ENCODE data around the gene COLEC12.
"Not testable (repeated sequence)": the region's sequence is repeated elsewhere in the genome, so short reads cannot be mapped to it uniquely, and the experiment has no call there.

The COLEC12 gene

DNA sequence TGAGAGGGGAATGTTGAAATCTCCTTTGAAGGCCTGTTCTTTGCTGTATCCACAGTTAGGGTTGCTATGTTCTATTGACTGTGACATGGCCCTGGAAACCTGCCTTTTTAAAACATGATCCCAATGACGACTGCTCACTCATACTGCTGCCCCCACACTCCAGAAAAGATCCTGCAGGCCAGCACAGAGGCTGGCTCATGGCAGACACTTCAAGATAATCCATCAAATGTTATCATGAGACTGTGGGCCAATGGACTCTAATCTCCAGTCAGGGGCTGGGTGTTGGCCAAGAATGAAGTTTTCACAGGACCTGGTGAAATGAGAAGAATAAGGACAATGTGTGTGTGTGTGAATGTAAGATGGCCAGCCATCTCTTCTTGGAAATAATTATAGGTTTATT is 173.7 kb downstream of the COLEC12 start:
- no peak for DNase-seq (ENCODE audit: low read depth in 2 of 2)

DNA sequence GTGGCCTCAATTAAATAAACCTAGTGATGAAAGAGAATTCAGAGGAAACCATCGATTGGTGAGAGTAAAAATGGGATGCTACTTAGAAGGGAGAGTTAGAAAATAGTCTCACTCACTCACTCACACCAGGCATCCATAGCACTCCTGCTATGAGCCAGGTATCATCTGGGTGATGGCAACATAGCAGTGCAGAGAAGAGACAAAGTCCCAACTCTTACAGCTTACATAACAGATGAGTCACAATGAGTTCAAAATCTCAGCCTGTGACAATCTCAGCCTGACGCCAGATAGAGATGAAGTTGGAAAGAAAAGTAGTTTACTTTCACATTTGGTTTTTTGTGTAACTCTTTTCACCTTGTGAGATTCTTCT is 177.3 kb downstream of the COLEC12 start:
- DNase-seq (ENCODE audit: low read depth in 2 of 2) = no peak

DNA sequence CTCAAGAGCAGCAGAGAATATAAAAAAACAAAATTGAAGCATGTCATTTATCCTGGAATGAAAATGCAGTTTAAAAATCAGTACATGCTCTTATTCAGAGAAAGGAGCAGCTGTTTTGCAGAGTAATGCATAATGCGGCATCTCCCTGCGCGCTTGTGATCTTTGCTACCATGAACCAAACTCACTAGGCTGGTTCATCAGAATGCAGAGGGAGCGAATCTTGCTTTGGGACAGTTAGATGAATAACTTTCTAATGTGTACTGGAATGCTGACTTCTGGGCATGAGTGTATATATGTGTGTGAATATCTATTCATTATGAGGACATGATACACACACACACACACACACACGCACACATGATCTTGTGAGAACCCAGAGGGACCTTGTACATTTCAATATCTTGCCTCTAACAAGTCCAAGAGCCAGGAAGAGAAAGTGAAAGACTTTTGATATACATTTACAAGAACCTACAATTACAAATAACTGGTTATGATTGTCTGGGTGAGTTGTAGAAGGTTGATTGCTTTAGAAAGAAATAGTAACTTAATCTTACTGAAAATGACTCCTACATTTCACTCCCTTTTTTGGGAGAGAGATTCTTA is 178.5 kb downstream of the COLEC12 start:
- no peak for DNase-seq (ENCODE audit: low read depth in 2 of 2)

DNA sequence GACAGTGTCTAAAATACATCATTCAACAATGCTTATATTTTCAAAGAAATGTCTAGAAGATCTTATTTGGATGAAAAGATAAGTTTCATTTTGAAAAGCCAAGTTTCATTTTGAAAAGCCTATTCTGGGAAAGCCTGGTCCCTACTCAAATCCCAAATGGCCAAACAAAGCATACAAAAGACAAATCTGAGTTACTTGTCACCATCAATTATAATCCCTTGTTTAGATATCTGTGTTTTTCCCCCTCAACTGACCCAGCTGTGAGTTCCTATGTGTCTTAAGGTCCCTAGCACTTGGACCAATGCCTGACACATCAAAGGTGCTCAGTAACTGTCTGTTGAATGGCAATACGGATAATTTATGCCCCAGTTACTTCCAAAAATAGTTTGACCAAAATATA is 180.3 kb downstream of the COLEC12 start:
- DNase-seq (ENCODE audit: low read depth in 2 of 2) = no peak

DNA sequence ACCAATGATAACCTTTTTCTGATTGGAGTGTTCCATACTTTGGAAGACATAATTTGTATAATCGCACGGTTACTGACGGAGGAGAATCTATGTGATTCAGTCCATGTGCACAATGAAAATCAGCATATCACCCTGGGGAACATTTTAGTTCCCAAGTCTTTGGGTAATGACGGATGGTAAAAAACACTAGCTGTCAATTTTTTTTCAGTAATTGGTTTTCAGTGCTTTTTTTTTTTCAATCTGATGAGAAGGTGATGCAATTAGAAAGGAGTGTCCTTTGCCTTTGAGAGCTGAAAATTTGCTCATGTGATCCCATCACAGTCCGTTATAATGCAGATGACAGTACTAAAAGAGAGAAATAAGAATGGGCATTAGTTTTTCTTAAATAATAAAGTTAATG is 180.8 kb downstream of the COLEC12 start:
- DNase-seq (ENCODE audit: low read depth in 2 of 2) = no peak

DNA sequence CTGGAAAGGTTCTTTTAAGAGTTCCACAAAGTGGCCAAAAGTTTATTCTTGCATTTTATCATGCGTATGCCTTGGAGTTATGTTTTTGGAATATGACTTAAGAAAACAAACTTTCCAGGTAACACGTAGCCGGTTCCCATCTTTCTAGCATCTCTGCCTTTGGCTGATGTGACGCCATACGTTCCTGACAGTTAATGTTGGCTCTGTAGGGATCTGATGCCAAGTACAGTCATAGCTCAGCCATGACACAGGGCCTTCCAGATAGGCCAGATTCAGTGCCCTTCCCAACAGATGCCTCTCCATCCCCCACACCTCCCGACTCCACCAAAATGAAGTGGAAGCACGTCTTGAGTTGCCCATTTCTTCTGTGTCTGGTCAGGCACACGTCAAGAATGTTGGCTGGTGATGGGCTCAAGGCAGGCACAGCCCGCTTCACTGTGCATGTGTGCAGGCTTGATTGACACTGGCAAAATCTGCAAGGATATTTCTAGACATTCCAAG is 181.7 kb downstream of the COLEC12 start:
- no peak for DNase-seq (ENCODE audit: low read depth in 2 of 2)

DNA sequence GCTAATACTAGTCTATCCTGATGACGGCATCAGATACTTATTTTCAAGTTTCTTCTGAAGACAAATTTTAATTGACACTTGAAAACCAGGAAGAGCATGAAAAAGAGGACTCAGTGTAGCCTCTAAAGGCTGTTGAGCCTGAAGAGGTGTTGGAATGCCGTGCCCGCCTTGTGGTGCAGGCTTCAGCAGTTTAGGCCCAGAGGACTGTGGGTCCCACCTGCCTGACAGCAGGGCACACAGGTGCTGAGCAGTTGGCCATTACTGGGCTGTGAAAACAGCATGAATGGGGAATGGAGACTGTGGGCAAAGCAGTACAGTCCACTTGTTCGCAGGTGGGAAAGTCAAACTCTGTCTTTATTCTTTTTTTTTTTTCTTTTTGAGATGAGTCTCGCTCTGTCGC is 182.9 kb downstream of the COLEC12 start:
- no peak for DNase-seq (ENCODE audit: low read depth in 2 of 2)

DNA sequence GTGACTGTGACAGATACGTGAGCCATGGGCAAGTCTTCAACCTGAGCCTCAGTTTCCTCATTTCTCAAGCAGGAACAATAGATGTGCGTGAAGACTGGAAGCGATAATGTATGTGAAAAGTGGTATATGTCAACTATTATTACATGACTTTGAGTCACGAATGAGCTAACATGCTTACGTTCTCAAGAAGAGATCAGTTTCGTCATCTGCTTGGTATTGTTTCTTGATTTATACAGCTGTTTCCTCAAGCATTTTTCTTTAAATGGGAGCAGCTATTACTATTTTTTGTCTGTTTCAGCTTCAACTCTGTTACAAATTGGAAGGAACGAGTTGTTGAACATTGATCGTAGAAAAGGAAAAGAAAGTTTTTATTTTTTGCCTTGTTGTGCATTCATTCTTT is 184.1 kb downstream of the COLEC12 start:
- no peak for DNase-seq (ENCODE audit: low read depth in 2 of 2)

DNA sequence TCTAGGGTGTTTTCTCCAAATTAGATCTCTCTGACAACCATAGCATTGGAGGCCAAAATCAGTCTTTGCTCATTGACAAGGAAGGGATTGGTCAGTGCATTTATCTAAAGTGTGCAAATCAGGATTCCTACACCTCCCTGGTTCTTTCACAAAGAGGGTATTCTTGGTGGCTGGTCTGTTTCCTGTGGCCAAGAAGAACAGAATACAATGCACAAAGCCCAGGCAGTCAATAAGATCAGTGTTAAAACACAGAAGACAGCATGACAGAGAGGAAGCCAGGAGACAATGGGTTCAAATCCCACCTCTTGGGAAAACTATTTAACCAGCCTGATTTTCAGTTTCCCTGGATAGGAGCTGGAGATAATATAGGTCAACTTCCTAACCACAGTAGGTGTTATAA is 186.6 kb downstream of the COLEC12 start:
- no peak for DNase-seq (ENCODE audit: low read depth in 2 of 2)

DNA sequence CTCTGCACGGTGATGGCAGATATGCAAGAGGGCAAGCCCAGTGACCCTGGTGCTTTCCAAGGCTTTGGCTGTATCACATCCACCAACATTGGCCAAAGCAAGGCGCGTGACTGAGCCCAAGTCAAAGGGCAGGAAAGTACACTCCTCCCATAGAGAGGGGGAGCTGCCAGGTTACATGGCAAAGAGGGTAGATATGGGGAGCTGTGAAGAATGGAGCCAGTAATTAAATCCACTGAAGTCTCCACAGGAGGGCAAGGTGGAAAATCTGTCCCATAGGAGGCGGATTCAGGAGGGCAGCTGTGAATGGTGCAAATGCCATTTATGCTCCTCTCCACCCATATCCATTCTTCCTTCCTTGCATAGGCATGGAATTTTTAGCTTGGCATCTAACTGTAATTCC is 188.1 kb downstream of the COLEC12 start:
- no peak for DNase-seq (ENCODE audit: low read depth in 2 of 2)

DNA sequence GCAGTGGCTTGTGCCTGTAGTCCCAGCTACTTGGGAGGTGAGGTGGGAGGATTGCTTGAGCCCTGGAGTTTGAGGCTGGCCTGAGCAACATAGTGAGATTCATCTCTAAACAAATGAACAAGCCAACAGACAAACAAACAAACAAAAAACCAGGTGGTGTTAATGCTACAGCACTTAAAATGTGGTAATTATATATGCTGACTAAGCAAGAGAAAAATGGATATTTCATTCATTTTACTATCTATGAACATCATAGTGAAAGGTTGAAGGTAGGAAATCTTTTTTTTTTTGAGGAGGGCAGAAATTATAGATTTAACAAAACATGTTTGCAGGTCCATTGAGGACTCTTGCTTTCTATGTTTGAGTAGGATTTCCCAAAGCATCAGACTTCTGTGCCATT is 190.5 kb downstream of the COLEC12 start:
- no peak for DNase-seq (ENCODE audit: low read depth in 2 of 2)

DNA sequence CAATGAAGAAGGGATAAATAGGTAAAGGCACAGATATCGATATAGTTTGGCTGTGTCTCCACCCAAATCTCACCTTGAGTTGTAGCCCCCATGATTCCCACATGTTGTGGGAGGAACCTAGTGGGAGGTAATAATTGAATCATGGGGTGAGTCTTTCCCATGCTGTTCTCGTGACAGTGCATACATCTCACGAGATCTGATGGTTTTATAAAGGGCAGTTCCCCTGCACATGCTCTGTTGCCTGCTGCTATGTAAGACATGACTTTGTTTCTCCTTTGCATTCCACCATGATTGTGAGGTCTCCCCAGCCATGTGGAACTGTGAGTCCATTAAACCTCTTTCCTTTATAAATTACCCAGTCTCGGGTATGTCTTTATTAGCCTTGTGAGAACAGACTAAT is 192.4 kb downstream of the COLEC12 start:
- DNase-seq (ENCODE audit: low read depth in 2 of 2) = not testable (repeated sequence)

DNA sequence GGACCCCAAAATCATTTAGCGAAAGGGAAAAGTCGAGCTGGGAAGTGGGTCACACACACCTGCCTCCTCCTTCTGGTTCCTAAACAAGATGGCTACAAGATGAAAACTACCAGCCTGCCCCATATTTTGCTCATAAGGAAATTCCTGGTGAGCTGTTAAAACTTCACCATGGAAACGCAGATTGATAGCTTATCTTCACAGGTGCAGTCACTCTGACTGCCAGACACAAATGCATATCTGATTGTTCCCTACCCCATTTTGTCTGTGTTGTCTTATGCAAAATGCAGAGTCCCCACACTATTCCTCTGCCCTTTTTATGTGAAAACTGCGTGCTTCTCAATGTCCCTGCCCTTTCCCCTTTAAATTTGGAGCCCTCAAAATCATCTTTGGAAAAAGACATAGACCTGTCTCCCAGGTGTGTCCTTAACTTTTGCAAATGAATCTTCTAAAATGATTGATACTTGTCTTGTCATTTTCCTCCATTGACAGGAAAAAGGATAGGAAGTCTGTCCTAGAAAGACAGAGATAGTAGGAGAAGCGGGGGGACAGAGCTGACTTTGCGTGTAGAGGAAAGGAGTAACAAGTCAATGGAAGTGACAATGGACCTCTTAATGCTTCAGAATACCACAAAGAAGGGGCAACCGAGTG is 193.8 kb downstream of the COLEC12 start:
- no peak for DNase-seq (ENCODE audit: low read depth in 2 of 2)

DNA sequence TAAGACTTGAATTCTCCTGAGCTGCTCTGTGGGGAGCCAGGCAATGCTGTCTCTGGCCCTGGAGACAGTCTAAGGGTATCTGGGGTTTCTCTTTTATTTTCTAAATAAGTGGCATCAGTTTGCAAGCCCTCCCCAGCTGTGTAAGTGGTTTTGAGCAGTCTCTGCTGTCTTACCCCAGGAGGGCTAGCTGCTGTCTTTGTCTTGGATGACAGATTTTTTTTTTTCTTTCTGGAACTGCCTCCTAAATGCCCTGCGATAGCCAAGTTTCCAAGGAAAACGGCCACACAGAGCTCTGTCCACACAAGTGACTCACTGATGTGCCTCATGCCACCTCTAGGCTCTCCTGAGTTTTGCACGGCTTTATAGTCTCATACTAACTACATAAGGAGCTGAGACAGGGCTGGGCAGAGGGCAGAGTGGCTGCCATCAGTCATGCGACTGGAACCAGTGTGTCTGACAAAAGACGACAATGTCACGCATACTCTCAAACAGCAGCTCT is 195.4 kb downstream of the COLEC12 start:
- no peak for DNase-seq (ENCODE audit: low read depth in 2 of 2)

DNA sequence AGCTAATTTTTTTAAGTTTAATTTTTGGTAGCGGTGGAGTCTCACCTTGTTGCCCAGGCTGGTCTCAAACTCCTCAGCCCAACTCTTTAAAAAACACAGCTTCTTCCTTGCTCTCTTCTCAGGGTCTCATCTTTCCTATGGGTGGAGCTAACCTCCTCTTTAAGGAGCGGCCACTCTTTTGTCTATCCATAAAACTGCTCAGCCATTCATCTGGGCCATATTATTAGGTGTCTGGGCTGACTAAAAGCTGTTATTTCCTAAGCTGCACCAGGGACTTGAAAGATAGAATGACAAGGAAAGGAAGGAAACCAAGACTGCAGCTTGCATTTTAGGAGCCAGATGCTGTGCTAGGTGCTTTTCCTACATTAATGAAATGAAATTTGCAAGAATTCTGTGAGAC is 196.9 kb downstream of the COLEC12 start:
- DNase-seq (ENCODE audit: low read depth in 2 of 2) = no peak

DNA sequence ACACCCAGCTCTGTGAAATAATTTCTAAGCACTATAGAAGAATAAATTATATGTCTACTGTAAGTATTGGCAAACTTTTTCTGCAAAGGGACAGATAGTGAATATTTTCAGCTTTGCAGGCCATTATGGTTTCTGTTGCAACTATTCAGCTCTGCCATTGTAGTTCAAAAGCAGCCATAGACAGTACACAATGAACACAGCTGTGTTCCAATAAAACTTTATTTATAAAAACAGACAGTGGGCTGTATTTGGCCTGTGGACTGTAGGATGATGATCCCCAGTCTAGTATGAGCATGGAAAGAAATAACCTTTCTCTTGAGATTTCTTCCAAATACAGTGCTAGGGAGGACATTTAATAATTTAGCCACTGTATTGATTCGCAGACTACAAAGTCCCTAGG is 197.5 kb downstream of the COLEC12 start:
- no peak for DNase-seq (ENCODE audit: low read depth in 2 of 2)

DNA sequence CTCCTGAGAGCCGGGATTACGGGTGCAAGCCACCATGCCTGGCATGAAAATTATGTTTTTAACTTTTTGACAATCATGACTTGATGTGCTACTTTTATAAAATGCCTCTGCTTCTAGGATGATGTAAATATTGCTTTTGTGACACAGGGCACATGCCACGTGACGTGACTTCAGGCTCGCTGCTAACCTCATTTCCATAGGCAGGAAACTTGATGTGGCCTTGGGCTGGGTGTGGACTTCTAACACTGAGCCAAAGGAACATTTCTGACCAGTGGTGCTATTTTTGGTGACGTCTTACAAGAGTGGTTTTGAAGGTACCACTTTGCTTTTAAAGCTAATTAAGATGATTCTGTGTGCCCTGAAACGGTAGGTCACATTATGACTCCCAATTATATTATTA is 198.4 kb downstream of the COLEC12 start:
- no peak for DNase-seq (ENCODE audit: low read depth in 2 of 2)

DNA sequence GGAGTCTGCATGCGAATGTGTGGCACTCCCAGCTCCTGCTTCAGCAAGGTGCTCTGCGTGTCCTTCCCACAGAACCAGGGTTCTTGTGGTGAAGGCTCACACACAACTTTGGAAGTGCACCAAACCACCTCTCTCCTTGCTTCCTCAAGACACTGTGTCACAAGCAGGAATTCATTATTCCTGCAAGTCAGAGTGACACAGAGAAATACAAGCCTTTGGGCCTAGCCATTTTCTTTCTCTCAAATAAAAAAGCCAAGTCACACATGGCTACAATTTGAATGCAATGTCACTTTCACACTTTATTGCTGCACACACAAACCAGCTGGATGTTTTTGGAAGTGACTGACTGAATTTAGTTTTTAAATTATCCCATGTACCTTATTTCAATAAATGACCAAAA is 202.6 kb downstream of the COLEC12 start:
- no peak for DNase-seq (ENCODE audit: low read depth in 2 of 2)

DNA sequence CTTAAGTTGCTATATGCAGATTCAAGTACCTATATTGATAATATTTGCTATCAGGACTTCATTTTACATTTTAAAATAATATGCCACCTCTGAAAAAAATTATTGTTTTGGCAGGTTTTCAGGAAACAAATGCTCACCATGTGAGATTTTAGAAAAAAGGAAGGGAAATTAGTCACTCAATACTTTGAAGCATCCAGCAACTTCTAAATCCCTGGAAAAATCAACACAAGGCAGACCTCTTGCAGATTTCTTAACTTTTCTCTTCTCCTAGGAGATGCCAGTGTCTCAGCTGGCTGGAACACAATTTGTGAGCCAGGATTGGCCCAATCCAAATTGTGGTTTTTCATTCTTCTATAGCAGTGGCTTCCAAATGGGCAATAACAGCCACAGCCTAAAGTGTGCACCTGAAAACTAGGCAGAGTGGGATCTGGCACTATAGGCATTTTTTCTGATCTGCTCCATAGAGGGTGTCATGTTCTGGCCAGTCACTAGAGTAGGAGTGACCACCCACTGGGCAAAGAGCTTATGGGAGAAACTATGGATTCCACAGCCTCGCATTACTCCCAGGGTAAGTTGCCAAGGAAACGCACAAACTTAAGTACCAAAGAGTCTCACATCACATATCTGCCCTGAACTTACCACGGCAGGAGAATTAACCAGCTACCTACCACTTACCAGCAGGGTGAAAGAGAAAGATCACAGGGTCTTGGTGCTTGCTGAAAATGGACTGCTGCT is 204.6 kb downstream of the COLEC12 start:
- DNase-seq (ENCODE audit: low read depth in 2 of 2) = no peak

DNA sequence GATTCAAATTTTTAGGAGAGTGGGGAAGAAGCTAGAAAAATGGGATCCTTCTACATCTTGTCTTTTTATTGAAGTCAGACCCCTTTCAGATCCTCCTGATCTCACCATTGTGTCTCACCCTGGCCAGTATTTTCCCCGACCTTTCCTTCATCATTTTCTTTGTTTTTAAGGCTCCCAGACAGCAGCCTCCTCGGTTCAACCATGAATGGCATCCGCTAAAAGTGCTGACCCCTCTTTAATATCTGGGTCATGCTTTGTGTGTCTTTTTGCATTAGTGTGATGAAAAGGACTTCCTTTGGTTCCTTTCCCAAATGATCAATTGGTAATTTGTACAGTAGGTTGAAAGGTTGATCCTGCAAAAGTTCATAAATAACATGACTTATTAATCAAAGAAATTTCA is 205.9 kb downstream of the COLEC12 start:
- DNase-seq (ENCODE audit: low read depth in 2 of 2) = no peak

DNA sequence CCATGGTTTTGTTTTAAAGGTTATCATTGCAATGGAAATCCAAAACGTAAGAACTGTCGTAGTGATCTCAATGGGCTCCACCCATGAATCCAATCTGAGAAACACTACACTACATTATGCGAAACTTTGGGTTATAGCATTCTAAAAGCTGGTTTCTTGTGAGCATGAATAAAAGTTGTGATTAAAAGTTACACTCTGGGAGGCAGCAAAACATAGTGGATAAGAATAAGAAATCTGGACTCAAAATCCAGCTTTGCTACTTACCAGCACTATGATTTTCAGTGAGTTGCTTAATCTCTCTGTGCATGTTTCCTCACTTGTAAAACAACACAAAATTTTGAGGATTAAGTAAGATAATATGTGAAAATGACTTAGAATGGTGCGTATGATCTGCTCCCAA is 207.0 kb downstream of the COLEC12 start:
- no peak for DNase-seq (ENCODE audit: low read depth in 2 of 2)

DNA sequence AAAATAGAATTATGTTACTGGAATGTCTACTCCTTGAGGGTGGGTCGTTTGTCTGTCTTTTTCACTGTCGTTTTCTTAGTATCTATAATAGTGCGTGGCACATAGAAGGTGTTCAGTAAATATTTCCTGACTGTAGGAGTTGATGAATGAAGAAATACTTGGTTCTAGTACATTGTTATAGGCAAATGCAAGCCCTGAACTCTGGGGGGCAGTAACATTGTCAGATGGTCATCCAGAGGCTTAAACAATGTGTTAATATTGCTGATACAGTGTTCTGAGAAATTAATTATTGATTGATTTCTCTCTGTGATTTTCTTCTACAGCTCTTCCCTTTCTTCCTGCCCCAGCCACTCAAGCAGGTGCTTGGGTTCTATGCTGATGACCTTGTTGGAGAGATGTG is 208.2 kb downstream of the COLEC12 start:
- DNase-seq (ENCODE audit: low read depth in 2 of 2) = no peak

DNA sequence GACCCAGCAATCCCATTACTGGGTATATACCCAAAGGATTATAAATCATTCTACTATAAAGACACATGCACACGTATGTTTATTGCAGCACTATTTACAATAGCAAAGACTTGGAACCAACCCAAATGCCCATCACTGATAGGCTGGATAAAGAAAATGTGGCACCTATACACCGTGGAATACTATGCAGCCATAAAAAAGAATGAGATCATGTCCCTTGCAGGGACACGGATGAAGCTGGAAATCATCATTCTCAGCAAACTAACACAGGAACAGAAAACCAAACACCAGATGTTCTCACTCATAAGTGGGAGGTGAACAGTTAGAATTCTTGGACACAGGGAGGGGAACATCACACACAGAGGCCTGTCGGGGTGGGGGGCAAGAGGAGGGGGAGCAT is 210.5 kb downstream of the COLEC12 start:
- DNase-seq (ENCODE audit: low read depth in 2 of 2) = not testable (repeated sequence)
